Activated CD8-positive, alpha-beta memory T cell treated with anti-CD3 and anti-CD28 coated beads, Interleukin-2, amount 50 U/mL, for 1 hour (primary cell): Measurements from ENCODE around the gene CRABP1.

Experiments
- DNase-seq: peaks from one replicate; pipeline ENCODE4 v3.0.0-alpha.2; 2020; ENCODE audit errors: extremely low read depth

CRABP1 gene

GRCh38 chr15:78340231-78341056 is at the start of gene CRABP1:
Gene CRABP1, plus strand, starts transcription at chr15:78340353. Its CDS starts 76 bp downstream, at chr15:78340429.
- no peak for DNase-seq

- DNase-seq = no peak
Observed at GRCh38 chr15:78291052-78291451, 49.1 kb upstream of the CRABP1 start.

- DNase-seq = no peak
Observed at GRCh38 chr15:78291698-78292097, 48.5 kb upstream of the CRABP1 start.

DNA sequence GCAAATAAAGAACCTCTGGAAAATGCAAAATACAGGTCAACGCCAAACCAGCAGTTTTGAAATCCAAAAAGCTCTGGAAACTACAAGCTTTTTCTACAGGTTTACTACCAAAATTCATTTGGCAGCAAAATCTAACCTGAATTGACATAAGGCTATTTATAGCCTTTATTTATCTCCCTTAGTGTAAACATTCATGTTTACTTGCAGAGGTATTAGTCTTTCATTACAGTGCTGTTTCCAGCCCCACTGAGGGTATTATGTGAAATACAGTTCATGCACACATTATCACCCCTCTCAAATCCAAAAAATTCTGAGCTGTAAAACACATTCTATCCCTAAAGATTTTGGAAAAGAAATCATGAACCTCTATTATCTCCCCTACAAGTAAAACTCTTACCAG is 47.9 kb upstream of the CRABP1 start:
- DNase-seq = no peak

DNA sequence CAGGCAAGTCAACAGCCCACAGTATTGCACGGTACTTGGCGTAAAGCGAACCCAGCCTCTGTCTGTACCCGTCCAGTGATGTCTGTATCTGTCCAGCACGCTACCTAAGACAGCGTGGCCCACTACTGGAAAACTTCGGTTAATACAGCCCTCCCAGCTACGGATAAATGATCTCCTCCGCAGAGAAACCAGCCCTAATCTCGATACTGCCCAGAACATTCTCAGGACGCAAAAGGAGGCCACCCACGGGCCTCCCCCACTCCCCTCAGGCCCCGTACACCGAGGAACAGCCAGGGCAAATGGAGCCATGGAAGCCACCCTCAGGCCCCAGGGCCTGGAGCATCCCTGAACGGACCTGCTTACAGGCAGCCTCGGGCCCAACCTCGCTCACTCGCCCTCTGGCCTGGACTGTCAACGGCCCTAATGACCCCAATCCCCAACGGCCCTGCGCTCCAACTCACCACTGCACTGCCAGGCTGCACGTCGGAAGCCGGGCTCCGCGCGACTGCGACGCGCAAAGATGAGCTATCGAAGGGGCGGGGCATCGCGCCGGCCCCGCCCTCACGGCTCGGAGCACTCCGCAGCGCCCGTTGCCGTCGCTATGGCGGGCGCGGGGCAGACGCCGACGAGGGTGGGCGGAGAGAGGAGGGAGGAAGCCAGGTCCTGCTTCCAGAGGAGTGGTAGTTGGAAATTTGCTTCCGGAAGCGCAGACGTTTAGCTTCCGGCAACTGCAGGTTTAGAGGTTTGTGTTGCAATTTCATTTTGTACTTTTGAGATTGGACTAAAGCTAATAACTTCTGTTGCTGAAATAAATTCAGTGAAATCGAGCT is 40.8 kb upstream of the CRABP1 start, which contains the start of gene SKIC8:
Gene SKIC8 (minus strand): TSS at position 509 of the 830 bp plus-strand sequence. CDS start 3,923 bp downstream, outside the sequence.
- DNase-seq = peak; percentile 57

GRCh38 chr15:78301326-78301725 is 38.8 kb upstream of the CRABP1 start:
- DNase-seq = no peak

- no peak for DNase-seq
Observed at GRCh38 chr15:78301828-78302227, 38.3 kb upstream of the CRABP1 start.

GRCh38 chr15:78302579-78303312 is 37.4 kb upstream of the CRABP1 start:
- DNase-seq = no peak

- DNase-seq = no peak
Observed at GRCh38 chr15:78304216-78305066, 35.7 kb upstream of the CRABP1 start.

DNA sequence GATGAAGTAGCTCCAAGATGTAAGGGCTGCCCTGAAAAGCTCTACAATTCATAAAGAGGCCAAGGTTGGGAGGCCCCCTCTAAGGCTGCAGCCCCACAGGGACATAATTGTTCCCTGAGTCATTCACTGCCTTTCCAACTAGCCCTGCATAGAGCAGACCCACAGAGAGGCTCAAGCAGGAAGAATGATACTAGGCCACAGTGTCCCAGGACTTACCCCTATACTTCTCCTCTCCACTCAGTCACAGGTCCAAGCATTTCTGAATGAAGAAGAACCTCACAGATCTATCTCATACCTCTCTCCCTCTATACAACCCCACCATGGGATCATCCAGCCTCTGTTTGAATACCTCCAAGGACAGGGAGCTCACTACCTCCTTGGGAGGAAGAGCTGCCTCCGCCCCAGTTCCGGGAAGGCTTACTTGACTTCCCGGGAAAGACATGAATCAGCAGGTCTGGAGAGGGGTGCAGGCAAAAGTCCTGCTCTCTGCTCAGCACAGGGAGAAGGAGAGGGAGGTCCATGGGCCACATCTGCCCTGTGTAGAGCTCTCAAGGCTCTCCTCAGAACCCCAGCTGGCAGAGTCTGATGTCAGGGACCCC is 33.9 kb upstream of the CRABP1 start:
- DNase-seq = no peak

- DNase-seq = no peak
Observed at GRCh38 chr15:78307976-78308375, 32.2 kb upstream of the CRABP1 start.

GRCh38 chr15:78308422-78309032 is 31.6 kb upstream of the CRABP1 start:
- DNase-seq = no peak

GRCh38 chr15:78311292-78311691 is 28.9 kb upstream of the CRABP1 start:
- no peak for DNase-seq

DNA sequence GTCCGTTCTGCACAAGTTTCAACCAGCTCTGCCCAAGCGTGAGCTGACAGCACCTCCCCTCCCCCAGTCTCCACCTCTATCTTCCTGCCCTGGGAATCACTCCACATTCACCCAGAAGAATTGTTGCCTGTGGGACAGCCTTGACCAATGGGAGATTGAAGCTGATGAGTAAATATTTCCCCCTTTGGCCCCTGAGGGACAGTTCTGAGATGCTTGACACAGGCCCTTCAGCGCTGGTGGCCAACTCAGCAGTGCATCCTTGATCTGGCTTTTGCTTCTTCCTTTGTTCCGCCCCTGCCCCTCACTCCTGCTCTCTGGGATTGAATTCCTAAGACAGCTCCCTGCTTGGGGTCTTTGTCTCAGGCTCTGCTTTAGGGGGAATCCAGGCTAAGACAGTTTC is 27.6 kb upstream of the CRABP1 start:
- no peak for DNase-seq

- no peak for DNase-seq
Observed at GRCh38 chr15:78312957-78313356, 27.2 kb upstream of the CRABP1 start.

- no peak for DNase-seq
Observed at GRCh38 chr15:78313383-78313782, 26.8 kb upstream of the CRABP1 start.

DNA sequence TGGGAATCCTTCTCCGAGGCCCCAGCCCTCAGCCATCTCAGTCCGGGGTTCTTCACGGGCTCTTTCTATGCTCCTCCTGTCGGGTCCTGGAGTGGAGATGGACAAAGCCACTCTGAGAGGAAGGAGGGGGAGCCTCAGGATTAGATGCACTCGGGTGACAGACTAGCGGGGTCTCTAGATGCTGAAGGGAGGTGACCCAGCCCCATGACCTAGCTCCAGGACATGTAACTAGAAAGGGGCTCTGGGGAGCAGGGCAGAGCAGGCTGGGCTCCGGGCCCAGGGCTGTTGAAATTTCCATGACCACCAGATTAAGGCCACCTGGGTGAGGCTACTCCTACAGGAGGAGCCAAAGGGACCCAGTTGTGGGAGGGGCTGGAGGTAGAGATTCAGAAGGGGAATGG is 26.0 kb upstream of the CRABP1 start:
- DNase-seq = no peak

GRCh38 chr15:78315686-78316282 is 24.4 kb upstream of the CRABP1 start:
- no peak for DNase-seq

DNA sequence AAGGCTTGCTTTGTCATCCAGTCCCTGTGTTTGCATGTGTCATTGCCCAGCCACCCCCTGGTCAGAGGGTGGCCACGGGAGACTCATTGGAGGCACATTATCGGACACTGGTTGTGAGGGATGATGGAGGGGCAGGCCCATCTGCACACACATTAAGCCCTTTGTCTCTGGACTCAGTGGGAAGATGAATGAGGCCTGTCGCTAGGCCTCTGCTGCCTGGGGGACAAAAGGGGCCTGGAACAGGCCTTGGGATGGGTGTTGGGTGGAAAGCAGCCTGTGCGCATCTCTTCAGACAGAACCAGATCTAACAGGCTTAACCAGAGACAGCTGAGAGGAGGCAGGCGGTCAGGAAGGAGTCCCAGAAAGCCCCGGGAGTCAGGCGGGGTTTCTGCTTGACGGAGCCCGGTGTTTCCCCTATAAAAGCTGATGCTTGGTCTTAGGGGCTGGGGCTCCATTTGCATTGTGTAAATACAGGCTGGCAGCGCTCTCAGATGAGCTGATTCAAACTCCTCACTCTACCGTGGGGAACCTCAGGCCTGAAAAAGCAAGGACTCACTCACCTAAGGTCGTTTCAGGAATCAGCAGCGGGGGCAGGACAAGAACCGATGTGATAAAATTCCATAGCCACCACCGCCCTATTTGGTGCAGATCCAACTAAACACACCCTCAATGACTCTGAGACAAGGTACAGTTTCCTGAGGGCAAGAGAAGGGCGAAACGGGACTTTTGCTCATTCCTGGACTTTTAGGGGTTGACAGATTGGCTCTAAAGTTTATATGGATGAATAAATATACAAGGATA is 23.7 kb upstream of the CRABP1 start:
- no peak for DNase-seq
